HG03520 (cell line): ENCODE results near the gene FEN1.

Source experiments
- ATAC-seq: cut with Tn5 transposase; IDR thresholded peaks from one replicate; pipeline ENCODE4 v1.9.1; 2021; ENCODE audit warnings: mild to moderate bottlenecking, moderate library complexity; ENCODE audit not compliant: unreplicated experiment

FEN1 gene

GRCh38 chr11:61774411-61774810 lies 18.3 kb upstream of the FEN1 start:
- no peak for ATAC-seq

GRCh38 chr11:61775106-61775505 lies 17.6 kb upstream of the FEN1 start:
- no peak for ATAC-seq

- no peak for ATAC-seq
These were observed 16.8 kb upstream of the FEN1 start for GRCh38 chr11:61775606-61776554.

DNA sequence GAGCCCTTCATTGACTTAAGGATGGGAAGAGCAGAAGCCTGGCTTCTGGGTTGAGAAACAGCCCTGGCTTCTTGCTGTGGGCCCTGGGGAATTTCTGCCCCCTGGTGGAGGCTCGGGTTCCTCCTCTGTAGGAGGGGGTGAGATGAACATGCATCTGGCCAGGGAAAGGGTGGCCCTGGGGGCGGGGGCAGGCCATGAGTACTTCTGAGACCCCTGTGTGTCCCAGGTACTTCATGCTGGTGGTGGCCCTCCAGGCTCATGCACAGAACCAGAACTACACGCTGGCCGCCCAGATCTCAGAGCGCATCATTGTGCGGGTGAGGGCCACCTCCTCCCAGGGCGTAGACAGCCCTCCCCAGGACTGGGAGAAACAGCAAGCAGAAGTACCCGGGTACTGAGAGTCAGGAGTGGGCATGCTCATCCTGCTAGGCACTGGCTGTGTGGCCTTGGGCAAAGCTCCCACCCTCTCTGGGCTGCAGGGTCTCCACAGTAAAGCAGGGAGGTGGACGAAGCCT lies 16.1 kb upstream of the FEN1 start:
- no peak for ATAC-seq

GRCh38 chr11:61777234-61778090 lies 15.2 kb upstream of the FEN1 start:
- ATAC-seq: no peak

GRCh38 chr11:61778357-61778886 lies 14.3 kb upstream of the FEN1 start:
- ATAC-seq: no peak

DNA sequence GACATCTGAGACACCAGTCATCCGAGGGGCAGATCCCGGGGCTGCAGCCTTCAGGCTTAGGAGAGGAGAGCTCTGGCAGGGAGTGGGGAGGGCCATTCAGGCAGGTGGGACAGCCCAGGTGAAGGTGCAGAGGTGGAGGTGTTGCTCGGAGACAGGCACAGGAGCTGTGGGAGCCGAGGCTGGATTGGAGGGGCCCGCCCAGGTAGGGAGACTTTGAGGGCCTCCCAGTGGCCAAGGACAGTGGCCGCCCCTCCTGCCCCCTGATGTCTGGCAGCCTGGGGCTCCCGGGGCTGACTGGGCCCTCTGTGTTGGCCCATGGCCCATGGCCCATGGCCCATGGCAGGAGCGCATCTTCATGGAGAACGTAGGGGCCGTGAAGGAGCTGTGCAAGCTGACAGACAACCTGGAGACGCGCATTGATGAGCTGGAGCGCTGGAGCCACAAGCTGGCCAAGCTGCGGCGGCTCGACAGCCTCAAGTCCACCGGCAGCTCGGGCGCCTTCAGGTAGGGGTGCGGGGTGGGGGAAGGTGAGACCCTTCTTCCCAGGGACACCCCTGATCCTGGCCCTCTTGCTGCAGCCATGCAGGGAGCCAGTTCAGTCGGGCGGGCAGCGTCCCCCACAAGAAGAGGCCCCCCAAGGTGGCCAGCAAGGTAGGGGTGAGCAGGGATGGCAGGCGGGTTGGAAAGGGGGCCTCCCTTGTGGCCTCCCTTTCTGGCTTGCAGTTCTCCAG lies 13.6 kb upstream of the FEN1 start:
- ATAC-seq: no peak

DNA sequence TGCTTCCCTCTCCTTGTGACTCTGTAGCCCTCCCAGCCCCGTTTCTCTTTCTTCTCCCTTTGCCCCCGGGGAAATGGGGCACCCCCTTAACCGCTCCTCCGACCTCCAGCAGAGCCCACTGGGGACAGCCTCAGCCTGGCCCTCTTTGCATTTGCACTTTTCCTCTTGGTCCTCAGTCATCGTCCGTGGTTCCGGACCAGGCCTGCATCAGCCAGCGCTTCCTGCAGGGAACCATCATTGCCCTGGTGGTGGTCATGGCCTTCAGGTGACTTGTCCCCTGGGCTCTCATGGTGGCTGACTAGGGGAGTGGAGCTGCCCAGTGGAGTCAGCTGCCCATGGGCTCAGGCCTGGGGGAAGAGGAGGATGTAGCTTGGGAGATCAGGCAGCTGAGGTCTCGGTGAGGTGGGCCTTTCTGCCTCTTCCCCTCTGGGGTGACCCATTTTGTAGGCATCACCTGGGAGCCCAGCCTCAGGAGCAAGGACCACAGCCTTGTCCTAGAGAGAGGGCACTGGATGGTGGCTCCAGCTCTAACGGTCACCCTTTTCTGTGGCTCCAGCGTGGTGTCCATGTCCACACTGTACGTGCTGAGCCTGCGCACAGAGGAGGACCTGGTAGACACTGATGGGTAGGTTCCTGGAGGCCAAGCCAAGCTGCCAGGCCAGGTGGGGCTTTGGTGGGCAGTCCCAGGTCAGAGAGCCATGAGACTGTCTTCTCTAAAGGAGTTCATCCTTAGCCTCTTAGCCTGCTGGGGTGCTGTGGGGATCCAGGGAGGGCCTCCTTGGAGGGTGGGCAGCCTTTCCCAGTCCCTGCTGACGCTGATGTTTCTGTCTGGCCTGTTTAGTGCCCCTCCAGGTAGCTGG lies 12.8 kb upstream of the FEN1 start:
- no peak for ATAC-seq

DNA sequence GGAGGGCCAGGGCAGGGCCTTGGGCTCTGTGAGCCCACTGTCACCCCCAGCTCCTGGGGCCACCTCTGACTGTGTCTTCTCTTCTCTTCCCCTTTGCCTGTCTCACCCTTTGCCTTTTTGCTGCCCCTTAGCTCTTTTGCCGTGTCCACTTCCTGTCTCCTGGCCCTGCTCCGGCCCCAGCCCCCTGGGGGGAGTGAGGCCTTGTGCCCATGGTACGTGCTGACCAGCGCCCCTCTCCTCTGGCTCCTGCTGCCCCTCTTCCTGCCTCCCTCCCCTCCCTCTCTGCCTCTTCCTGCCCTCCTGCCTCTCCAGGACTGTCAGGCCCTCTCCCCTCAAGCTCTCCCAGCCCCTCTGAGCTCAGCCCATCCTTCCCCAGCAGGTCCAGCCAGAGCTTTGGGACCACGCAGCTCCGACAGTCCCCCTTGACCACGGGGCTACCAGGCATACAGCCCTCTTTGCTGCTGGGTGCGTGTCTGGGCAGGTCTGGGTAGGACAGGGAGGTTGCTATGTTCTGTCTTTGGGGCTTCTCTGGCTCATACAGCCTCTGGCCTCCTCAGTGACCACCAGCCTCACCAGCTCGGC lies 12.0 kb upstream of the FEN1 start:
- ATAC-seq: no peak

- no peak for ATAC-seq
These were observed 11.1 kb upstream of the FEN1 start for GRCh38 chr11:61781585-61781984.

DNA sequence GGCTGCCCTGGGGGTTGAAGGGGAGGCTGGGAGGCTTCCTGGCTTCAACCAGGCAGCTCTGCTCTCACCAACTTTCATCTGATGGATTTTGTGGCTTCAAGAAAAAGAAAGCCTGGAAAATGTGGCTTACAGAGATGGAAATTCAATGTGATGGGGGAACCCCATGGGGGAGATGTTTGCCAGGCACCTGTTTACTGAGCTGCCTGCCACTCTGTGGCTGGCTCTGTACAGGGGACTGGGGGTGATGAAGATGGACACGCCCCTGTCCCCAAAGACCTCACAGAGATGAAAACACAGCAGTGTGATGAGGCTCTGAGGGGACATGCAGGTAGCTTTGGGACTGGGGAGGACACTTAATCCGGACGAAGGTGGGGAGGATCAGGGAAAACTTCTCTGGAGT lies 10.4 kb upstream of the FEN1 start:
- no peak for ATAC-seq

GRCh38 chr11:61782841-61783240 lies 9.9 kb upstream of the FEN1 start:
- ATAC-seq: no peak

DNA sequence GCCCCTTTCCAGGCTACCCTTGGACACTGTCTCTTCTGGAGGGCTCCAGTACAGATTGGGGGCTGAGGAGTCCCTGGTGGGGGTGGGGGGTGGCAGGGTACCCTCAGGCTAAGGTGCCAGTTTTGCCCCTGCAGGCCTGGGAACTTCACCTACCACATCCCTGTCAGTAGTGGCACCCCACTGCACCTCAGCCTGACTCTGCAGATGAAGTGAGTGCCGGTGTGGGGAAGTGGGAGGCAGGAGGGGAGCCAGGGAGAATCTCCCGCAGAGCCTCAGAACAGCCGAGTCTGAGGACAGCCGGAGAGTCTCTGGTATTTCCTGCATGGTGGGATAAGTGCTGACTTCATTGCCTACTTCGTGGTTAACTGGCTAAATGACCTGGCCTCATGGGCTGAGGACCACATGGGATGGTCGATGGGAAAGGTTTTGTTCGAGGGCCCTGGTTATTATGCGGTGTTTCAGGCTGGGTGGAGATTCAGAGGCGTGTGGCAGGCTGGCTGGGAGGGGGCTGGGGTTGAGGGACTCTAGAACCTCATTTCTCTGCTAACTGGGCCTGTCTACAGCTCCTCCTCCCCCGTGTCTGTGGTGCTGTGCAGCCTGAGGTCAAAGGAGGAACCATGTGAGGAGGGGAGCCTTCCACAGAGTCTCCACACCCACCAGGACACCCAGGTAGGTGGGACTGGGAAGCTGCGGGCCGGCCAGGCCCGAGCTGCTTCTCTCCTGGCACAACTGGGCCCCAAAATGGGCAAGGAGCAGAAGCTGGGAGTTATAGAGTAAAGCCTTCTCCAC lies 8.8 kb upstream of the FEN1 start:
- ATAC-seq: no peak

DNA sequence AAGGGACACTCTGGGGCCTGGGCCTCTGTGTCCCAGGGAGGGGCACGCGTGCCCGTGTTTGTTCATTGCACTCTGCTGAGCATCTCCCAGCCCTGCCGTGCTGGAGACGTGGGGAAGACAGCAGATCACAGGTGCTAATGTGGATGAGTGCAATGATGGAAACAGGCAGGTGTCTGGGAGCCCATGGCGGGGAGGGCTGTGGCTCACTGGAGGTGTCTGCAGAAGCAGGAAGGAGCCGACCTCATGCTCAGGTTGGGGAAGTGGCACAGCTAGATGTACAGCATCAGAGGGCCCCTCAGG lies 8.3 kb upstream of the FEN1 start:
- ATAC-seq: no peak

GRCh38 chr11:61785837-61786402 lies 6.8 kb upstream of the FEN1 start:
- ATAC-seq: no peak

DNA sequence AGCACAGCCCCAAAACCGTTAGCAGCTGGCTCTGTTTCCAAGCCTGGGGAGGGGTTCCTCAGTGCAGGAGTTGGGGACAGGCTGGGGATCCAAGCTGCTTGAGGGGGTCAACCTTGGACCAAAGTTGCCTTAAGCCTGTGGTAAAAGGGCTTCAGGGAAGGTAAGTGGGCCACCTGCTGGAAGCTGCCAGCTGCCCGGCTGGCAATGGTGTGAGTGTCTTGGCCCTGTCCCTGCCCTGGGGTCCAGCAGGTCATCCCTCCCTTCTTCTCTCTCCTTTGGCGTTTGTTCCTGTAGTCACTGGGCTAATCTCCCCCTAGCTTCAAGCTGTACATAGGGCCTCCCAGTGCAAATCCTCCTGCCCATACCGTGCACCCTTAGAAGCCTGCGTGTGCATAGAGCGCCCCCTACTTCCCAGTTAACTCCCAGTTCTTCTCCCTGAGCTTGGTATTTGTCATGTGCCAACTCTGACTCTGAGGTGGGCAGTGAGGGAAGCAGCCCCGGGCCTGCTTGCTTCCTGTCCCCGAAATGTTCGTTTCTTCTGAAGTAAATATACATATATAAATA lies 4.7 kb upstream of the FEN1 start:
- no peak for ATAC-seq

DNA sequence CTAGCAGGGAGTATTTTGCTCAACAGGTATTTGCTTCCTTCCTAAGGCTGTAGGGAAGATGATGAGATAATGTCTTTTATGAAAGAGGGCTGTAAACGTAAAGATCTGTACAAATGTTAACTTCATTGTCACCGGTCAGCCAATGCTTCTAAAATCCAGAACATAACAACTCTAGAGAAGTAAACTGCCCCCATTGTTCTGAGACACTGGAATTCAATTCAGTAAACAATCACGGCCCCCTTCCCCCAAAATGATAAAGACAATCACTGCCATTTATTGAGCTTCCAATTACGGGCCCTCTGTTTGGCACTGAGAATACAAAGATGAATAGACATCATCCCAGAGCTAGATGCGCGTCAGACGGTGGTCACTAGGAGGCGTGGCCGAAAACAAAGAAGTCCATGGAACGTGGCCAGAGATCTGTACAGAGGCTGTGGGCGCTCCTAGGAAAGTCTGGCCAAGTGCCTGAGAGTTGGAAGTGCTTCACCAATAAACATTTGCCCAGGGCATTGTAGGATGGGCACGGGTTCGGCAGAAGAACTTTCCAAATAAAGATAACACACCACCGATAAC lies 888 bp upstream of the FEN1 start:
- no peak for ATAC-seq
